K562 (cell line): Measurements from ENCODE around the gene UPP1. TPM values are rescaled to one million over a fixed set of nuclear protein-coding genes. Genes with fewer than 3 reads are reported as not detected.

Experiments used
- ATAC-seq: fragments of 200-7000 bp; cut with Tn5 transposase; 3 replicates; pipeline ENCODE4 v1.9.1; 2020; ENCODE audit warnings: moderate library complexity
- BruUV-seq: library from RNA; stranded (reverse); fragments of 400-500 nt; replicated peaks from 2 replicates; lab custom pipeline; 2021; lab: Mats Ljungman, UMichigan
- CTCF ChIA-PET: fragments of 300-600 bp; formaldehyde crosslinking; extraction: SDS; loops from one replicate; lab custom pipeline; 2021; ENCODE audit warnings: low intra/inter-chr PET ratio; lab: Yijun Ruan, JAX
- POLR2A ChIA-PET: fragments of 300-600, 350-650 bp; sonication (Branson Sonifier 250); formaldehyde crosslinking; extraction: SDS; loops from one replicate; lab custom pipeline; 2021; ENCODE audit warnings: antibody characterized with exemption, inconsistent platforms; lab: Yijun Ruan, JAX
- DNase-seq, 4 experiments: peaks; one replicate each; pipeline versions ENCODE4 v3.0.0 to v3.0.0-alpha.2; 2011 to 2018; ENCODE audit warnings: low spot score in 3 of 4, mixed read lengths in 3 of 4; ENCODE audit errors: extremely low read depth in 1 of 4
- FAIRE-seq: peaks from 2 replicates; lab custom pipeline; 2011; peaks lifted over from hg19 to GRCh38; lab: Jason Lieb, UNC
- H2AFZ ChIP-seq: 2 replicates; pipeline ENCODE4 v1.6.0; 2011; ENCODE audit warnings: low read depth, low read length, control low read depth, inconsistent platforms
- H3K27ac ChIP-seq: fragments of 200-600 bp; 3 replicates; pipeline ENCODE4 v1.8.0; 2011; ENCODE audit warnings: low read depth, mild to moderate bottlenecking, control low read depth, inconsistent platforms, low read length, moderate library complexity, mixed read lengths; ENCODE audit errors: extremely low read depth
- H3K27me3 ChIP-seq, 2 experiments: fragments of 300-600 bp in 1 of 2; 2 replicates in 1 of 2; 3 replicates in 1 of 2; pipeline versions ENCODE4 v1.6.0 to v1.8.0; 2011; ENCODE audit warnings: inconsistent platforms in 2 of 2, low read length in 2 of 2, mild to moderate bottlenecking in 1 of 2, mixed read lengths in 1 of 2, moderate library complexity in 1 of 2; ENCODE audit not compliant: control insufficient read depth in 2 of 2, insufficient read depth in 2 of 2
- H3K36me3 ChIP-seq: fragments of 300-600 bp; 3 replicates; pipeline ENCODE4 v1.8.0; 2011; ENCODE audit warnings: mild to moderate bottlenecking, low read length, inconsistent platforms; ENCODE audit not compliant: control insufficient read depth, insufficient read depth
- H3K4me1 ChIP-seq, 2 experiments: fragments of 200-600 bp in 1 of 2; replicated peaks in 1 of 2; 2 replicates in 1 of 2; 3 replicates in 1 of 2; pipeline versions ENCODE4 v1.5.1 to v1.8.0; 2011; ENCODE audit warnings: inconsistent platforms in 2 of 2, low read length in 2 of 2, mild to moderate bottlenecking in 1 of 2, mixed read lengths in 1 of 2, moderate library complexity in 1 of 2; ENCODE audit not compliant: control insufficient read depth in 2 of 2, insufficient read depth in 2 of 2
- H3K4me2 ChIP-seq: 2 replicates; pipeline ENCODE4 v1.6.1; 2011; ENCODE audit warnings: low read length, control low read depth, inconsistent platforms, mixed read lengths; ENCODE audit not compliant: insufficient read depth
- H3K4me3 ChIP-seq: fragments of 200-600 bp; sonication (generic), shearing (Covaris generic); 2 replicates; pipeline ENCODE4 v1.5.1; 2016; ENCODE audit warnings: control low read depth, inconsistent platforms
- H3K79me2 ChIP-seq: fragments of 200-600 bp; 3 replicates; pipeline ENCODE4 v1.8.0; 2011; ENCODE audit warnings: low read length, inconsistent platforms; ENCODE audit not compliant: control insufficient read depth, insufficient read depth
- H3K9ac ChIP-seq, 2 experiments: 2 replicates each; pipeline versions ENCODE4 v1.6.0 to v1.6.1; 2011; ENCODE audit warnings: low read depth in 2 of 2, low read length in 2 of 2, control low read depth in 1 of 2, inconsistent platforms in 1 of 2, mild to moderate bottlenecking in 1 of 2, mixed read lengths in 1 of 2; ENCODE audit not compliant: insufficient read depth in 1 of 2
- H3K9me1 ChIP-seq: one replicate; pipeline ENCODE4 v1.6.0; 2011; ENCODE audit warnings: inconsistent platforms, mild to moderate bottlenecking, low read length, moderate library complexity; ENCODE audit not compliant: control insufficient read depth, insufficient read depth
- H3K9me3 ChIP-seq: replicated peaks from 2 replicates; pipeline ENCODE4 v1.5.1; 2011; ENCODE audit warnings: low read depth, low read length, inconsistent platforms; ENCODE audit not compliant: control insufficient read depth, insufficient read depth
- H4K20me1 ChIP-seq: replicated peaks from 2 replicates; pipeline ENCODE4 v1.6.1; 2011; ENCODE audit warnings: low read length, inconsistent platforms, mixed read lengths; ENCODE audit not compliant: control insufficient read depth, insufficient read depth
- NONO ChIP-seq, 2 experiments: fragments of 200-400 bp in 1 of 2; fragments of 450-650 bp in 1 of 2; formaldehyde crosslinking in 1 of 2; IDR thresholded peaks; 2 replicates each; pipeline ENCODE4 v1.6.1; 2017; ENCODE audit warnings: low read depth in 2 of 2, mild to moderate bottlenecking in 2 of 2, moderate library complexity in 2 of 2, low read length in 1 of 2
- POLR2G ChIP-seq: fragments of 200-400 bp; formaldehyde crosslinking; IDR thresholded peaks from 2 replicates; pipeline ENCODE4 v1.6.1; 2017; ENCODE audit warnings: low read depth, mild to moderate bottlenecking, antibody characterized with exemption, low read length, moderate library complexity
- RERE ChIP-seq: sonication (generic); formaldehyde crosslinking; IDR thresholded peaks from 2 replicates; pipeline ENCODE4 v1.8.0; 2023; ENCODE audit warnings: missing genetic modification reagents, mild to moderate bottlenecking, borderline replicate concordance
- TARDBP ChIP-seq: fragments of 450-650 bp; IDR thresholded peaks from 2 replicates; pipeline ENCODE4 v1.6.1; 2016
- ZNF232 ChIP-seq: sonication (generic); formaldehyde crosslinking; IDR thresholded peaks from 2 replicates; pipeline ENCODE4 v1.8.0; 2022; ENCODE audit warnings: mild to moderate bottlenecking, missing genetic modification reagents
- WGBS: fragments of 100-300 bp; shearing (Covaris generic); methylation state at CpG from one replicate; pipeline ENCODE4 v1.1.6; 2016; ENCODE audit warnings: low coverage, mixed read lengths; ENCODE audit not compliant: insufficient coverage; ENCODE audit errors: missing lambda C conversion rate; 5-methylcytosine and 5-hydroxymethylcytosine counted together
- in situ Hi-C: fragments of 300-500 bp; cut with MboI; formaldehyde crosslinking; loops from 4 replicates; pipeline ENCODE4 v1.15.0; 2018; ENCODE audit warnings: inconsistent platforms, mixed read lengths
- intact Hi-C: fragments of 100-400 bp; cut with micrococcal nuclease; formaldehyde crosslinking; loops from 2 replicates; pipeline ENCODE4 v1.14.2; 2022
- polyA plus RNA-seq, 8 experiments: library from polyadenylated mRNA; depleted of rRNA in 4 of 8; stranded (reverse) in 5 of 8; unstranded in 3 of 8; fragments of >200 nt; fragmentation: Nextera tagmentation in 2 of 8; fragmentation: Illumina TruSeq in 1 of 8; extraction: Ambion mirVana in 2 of 8; extraction: Trizol in 1 of 8; gene quantifications; 2 replicates each; pipeline versions ENCODE4 v1.2.1 to v1.2.3, GENCODE V29; 2011 to 2014; ENCODE audit warnings: inconsistent platforms in 1 of 8, missing spikeins in 1 of 8
- total RNA-seq, 7 experiments: library from RNA; depleted of rRNA in 6 of 7; stranded (reverse); fragments of >200 nt in 6 of 7; fragmentation: Illumina TruSeq in 2 of 7; extraction: Trizol in 2 of 7; gene quantifications; 2 replicates each; pipeline versions ENCODE4 v1.2.1 to v1.2.3, GENCODE V29; 2011 to 2021; ENCODE audit warnings: low replicate concordance in 1 of 7
- TF ChIP-seq, protein P1 (sequence below): fragments of 200-800 bp; sonication (Bioruptor generic); IDR thresholded peaks from 2 replicates; pipeline ENCODE4 v1.6.1; 2017; ENCODE audit warnings: missing genetic modification characterization, missing compliant biosample characterization

The UPP1 gene
- total and polyA plus RNA-seq, 9 of the 15 experiments (the other 6 are each of a cell fraction or from before 2014, with no cell fraction given) = 0.38 to 2.4 (median 0.61) TPM

GRCh38 chr7:48150086-48150485 is 61.0 kb downstream of the UPP1 start:
- no peak for FAIRE-seq
- H3K9me1 ChIP-seq = no peaks in the 10 kb centered on the region
- H3K36me3 ChIP-seq = no peaks in the 10 kb centered on the region
- no peak overlapping the region for H3K9ac ChIP-seq
- H3K9me3 ChIP-seq = no peaks in the 10 kb centered on the region
- H3K4me1 ChIP-seq = no peaks in the 10 kb centered on the region
- no peak overlapping the region for H3K4me3 ChIP-seq
- ChIA-PET POLR2A (interaction anchor here (0.6 kb wide), 1 partner anchor 1000 kb away, joined by 4 read pairs; no protein-coding TSS in a partner anchor), CTCF (no interaction called here)
- H3K27me3 ChIP-seq = no peaks in the 10 kb centered on the region
- H4K20me1 ChIP-seq = no peaks in the 10 kb centered on the region
- no TSS peak for BruUV-seq
- H3K4me2 ChIP-seq = no peak overlapping the region
- WGBS = 0% methylated on average over 3 of the region's 3 CpGs
- in situ Hi-C loops (no loop called here), intact Hi-C loops (loop anchor here (5.0 kb wide), 1 partner anchor 203 kb away; the partner anchor contains the start of gene PKD1L1)
- DNase-seq = no peak
- no peaks in the 10 kb centered on the region for H3K79me2 ChIP-seq
- ATAC-seq = no peak
- H2AFZ ChIP-seq = no peak overlapping the region
- no peak overlapping the region for H3K27ac ChIP-seq
- TF ChIP-seq RERE (CRISPR knock-in tag) (no peak), ZNF232 (no peak), POLR2G (no peak), TARDBP (no peak), NONO (IDR thresholded peaks at IDR 0.05; ENCODE audit: low read depth in 2 of 2, low read length in 1 of 2) (no peak)
- TF ChIP-seq, protein P1, sequence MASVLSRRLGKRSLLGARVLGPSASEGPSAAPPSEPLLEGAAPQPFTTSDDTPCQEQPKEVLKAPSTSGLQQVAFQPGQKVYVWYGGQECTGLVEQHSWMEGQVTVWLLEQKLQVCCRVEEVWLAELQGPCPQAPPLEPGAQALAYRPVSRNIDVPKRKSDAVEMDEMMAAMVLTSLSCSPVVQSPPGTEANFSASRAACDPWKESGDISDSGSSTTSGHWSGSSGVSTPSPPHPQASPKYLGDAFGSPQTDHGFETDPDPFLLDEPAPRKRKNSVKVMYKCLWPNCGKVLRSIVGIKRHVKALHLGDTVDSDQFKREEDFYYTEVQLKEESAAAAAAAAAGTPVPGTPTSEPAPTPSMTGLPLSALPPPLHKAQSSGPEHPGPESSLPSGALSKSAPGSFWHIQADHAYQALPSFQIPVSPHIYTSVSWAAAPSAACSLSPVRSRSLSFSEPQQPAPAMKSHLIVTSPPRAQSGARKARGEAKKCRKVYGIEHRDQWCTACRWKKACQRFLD (CRISPR knock-in tag) = no peak
